Coronary artery (tissue), 2 donors: ENCODE results near the gene TTLL7.
"Not testable (repeated sequence)": the region's sequence is repeated elsewhere in the genome, so short reads cannot be mapped to it uniquely, and the experiment has no call there.

Experiments used
- DNase-seq: peaks from one replicate; pipeline ENCODE4 v3.0.0-alpha.2; 2017; ENCODE audit warnings: low spot score
- H3K27ac ChIP-seq, 2 donors: fragments of 200-600 bp; sonication (generic); one replicate each; pipeline ENCODE4 v1.5.1; 2016 to 2019
- H3K4me3 ChIP-seq: fragments of 200-600 bp; sonication (generic); 2 replicates; pipeline ENCODE4 v1.5.1; 2016; ENCODE audit warnings: mild to moderate bottlenecking, moderate library complexity
- CTCF ChIP-seq: fragments of 200-600 bp; sonication (generic); IDR thresholded peaks from one replicate; pipeline ENCODE4 v1.5.1; 2019; ENCODE audit warnings: antibody characterized with exemption

TTLL7 gene

GRCh38 chr1:83996621-83997020, 2.3 kb downstream of the TTLL7 start:
- no peak for DNase-seq
- no peak for TF ChIP-seq CTCF
- Histone ChIP-seq H3K4me3 (peak overlapping the region; percentile 100), H3K27ac (peak overlapping the region; percentile 96 to 98)

- Histone ChIP-seq H3K27ac (peak overlapping the region; percentile 29 to 96), H3K4me3 (peak overlapping the region; percentile 100)
- TF ChIP-seq CTCF = no peak
- no peak for DNase-seq
Observed at GRCh38 chr1:83996191-83996590, 2.7 kb downstream of the TTLL7 start.

GRCh38 chr1:83995649-83996048, 3.3 kb downstream of the TTLL7 start:
- H3K4me3 ChIP-seq = no peak overlapping the region
- DNase-seq = no peak
- TF ChIP-seq CTCF = no peak
- peak overlapping the region in 1 of 2 donors; percentile 96 for H3K27ac ChIP-seq

- Histone ChIP-seq H3K4me3 (no peak overlapping the region), H3K27ac (no peak overlapping the region)
- no peak for TF ChIP-seq CTCF
- no peak for DNase-seq
Observed at GRCh38 chr1:83994111-83994510, 4.8 kb downstream of the TTLL7 start.

- TF ChIP-seq CTCF = no peak
- H3K27ac ChIP-seq = no peak overlapping the region
- DNase-seq = no peak
- H3K4me3 ChIP-seq = no peak overlapping the region
Observed at GRCh38 chr1:83990734-83991133, 8.2 kb downstream of the TTLL7 start.

- TF ChIP-seq CTCF = no peak
- Histone ChIP-seq H3K4me3 (no peak overlapping the region), H3K27ac (no peak overlapping the region)
- no peak for DNase-seq
Observed at GRCh38 chr1:83985048-83985447, 13.9 kb downstream of the TTLL7 start.

- not testable (repeated sequence) for DNase-seq, H3K4me3 ChIP-seq, H3K27ac ChIP-seq
Observed at GRCh38 chr1:83983918-83984317, 15.0 kb downstream of the TTLL7 start.

- TF ChIP-seq CTCF = no peak
- H3K27ac ChIP-seq = no peak overlapping the region
- H3K4me3 ChIP-seq = no peak overlapping the region
- no peak for DNase-seq
Observed at GRCh38 chr1:83978056-83978455, 20.9 kb downstream of the TTLL7 start.
